Neuronal stem cell (in vitro differentiated cells): ENCODE data around the gene TMEM132C.

Experiments
- DNase-seq: peaks from one replicate; pipeline ENCODE4 v3.0.0-alpha.2; 2013; ENCODE audit warnings: low spot score
- H2AFZ ChIP-seq: one replicate; pipeline ENCODE4 v1.6.1; 2013; ENCODE audit warnings: mild to moderate bottlenecking, low read length, inconsistent platforms
- H2AK5ac ChIP-seq: 2 replicates; pipeline ENCODE4 v1.6.1; 2013; ENCODE audit warnings: low read depth, mild to moderate bottlenecking, inconsistent platforms, low read length, moderate library complexity, mixed read lengths
- H2BK120ac ChIP-seq: 2 replicates; pipeline ENCODE4 v1.6.1; 2013; ENCODE audit warnings: low read depth, mild to moderate bottlenecking, inconsistent platforms, low read length, moderate library complexity, mixed read lengths
- H2BK12ac ChIP-seq: one replicate; pipeline ENCODE4 v1.6.1; 2013; ENCODE audit warnings: low read length, inconsistent platforms
- H2BK15ac ChIP-seq: 2 replicates; pipeline ENCODE4 v1.6.1; 2013; ENCODE audit warnings: mild to moderate bottlenecking, low read length, inconsistent platforms, mixed read lengths
- H2BK5ac ChIP-seq: one replicate; pipeline ENCODE4 v1.6.1; 2013; ENCODE audit warnings: inconsistent platforms, mild to moderate bottlenecking, low read length, moderate library complexity
- H3K14ac ChIP-seq: one replicate; pipeline ENCODE4 v1.6.1; 2013; ENCODE audit warnings: low read length, inconsistent platforms
- H3K18ac ChIP-seq: 2 replicates; pipeline ENCODE4 v1.6.1; 2013; ENCODE audit warnings: low read length, inconsistent platforms
- H3K23ac ChIP-seq: 2 replicates; pipeline ENCODE4 v1.6.1; 2013; ENCODE audit warnings: low read depth, mild to moderate bottlenecking, mixed read lengths, low read length, inconsistent platforms; ENCODE audit not compliant: poor library complexity
- H3K27ac ChIP-seq: replicated peaks from 3 replicates; pipeline ENCODE4 v1.5.1; 2013; ENCODE audit warnings: low read length, inconsistent platforms
- H3K27me3 ChIP-seq, 3 experiments: 2 replicates each; pipeline ENCODE4 v1.6.1; 2013; ENCODE audit warnings: low read length in 3 of 3, mild to moderate bottlenecking in 2 of 3, inconsistent platforms in 1 of 3, low read depth in 1 of 3, mixed read lengths in 1 of 3, moderate library complexity in 1 of 3; ENCODE audit not compliant: control insufficient read depth in 3 of 3, insufficient read depth in 3 of 3
- H3K36me3 ChIP-seq, 2 donors: replicated peaks in 1 of 2; 2 replicates each; pipeline ENCODE4 v1.6.1; 2013; ENCODE audit warnings: low read length in 2 of 2; ENCODE audit not compliant: control insufficient read depth in 2 of 2, insufficient read depth in 2 of 2
- H3K4ac ChIP-seq: 2 replicates; pipeline ENCODE4 v1.6.1; 2013; ENCODE audit warnings: inconsistent platforms, mild to moderate bottlenecking, low read length, moderate library complexity
- H3K4me1 ChIP-seq, 2 donors: 1 replicate in 1 of 2; 2 replicates in 1 of 2; pipeline ENCODE4 v1.6.1; 2013; ENCODE audit warnings: low read length in 2 of 2, low read depth in 1 of 2; ENCODE audit not compliant: control insufficient read depth in 2 of 2, insufficient read depth in 1 of 2
- H3K4me2 ChIP-seq: one replicate; pipeline ENCODE4 v1.6.1; 2013; ENCODE audit warnings: mild to moderate bottlenecking, low read length, inconsistent platforms; ENCODE audit not compliant: insufficient read depth, poor library complexity, severe bottlenecking
- H3K4me3 ChIP-seq, 2 donors: 2 replicates each; pipeline ENCODE4 v1.5.1; 2013; ENCODE audit warnings: low read length in 2 of 2, mild to moderate bottlenecking in 2 of 2, inconsistent platforms in 1 of 2, moderate library complexity in 1 of 2
- H3K79me1 ChIP-seq: one replicate; pipeline ENCODE4 v1.6.1; 2013; ENCODE audit warnings: low read depth, mild to moderate bottlenecking, inconsistent platforms, low read length, moderate library complexity
- H3K9ac ChIP-seq: one replicate; pipeline ENCODE4 v1.6.1; 2013; ENCODE audit warnings: mild to moderate bottlenecking, low read depth, low read length, inconsistent platforms; ENCODE audit not compliant: poor library complexity
- H3K9me3 ChIP-seq, 2 donors: replicated peaks in 1 of 2; 2 replicates each; pipeline versions ENCODE3 to v1.6.1; 2013; ENCODE audit warnings: low read length in 2 of 2, mild to moderate bottlenecking in 2 of 2, inconsistent platforms in 1 of 2, low read depth in 1 of 2, mixed read lengths in 1 of 2, moderate library complexity in 1 of 2; ENCODE audit not compliant: control insufficient read depth in 2 of 2, insufficient read depth in 1 of 2
- H4K8ac ChIP-seq: one replicate; pipeline ENCODE4 v1.6.1; 2013; ENCODE audit warnings: low read depth, mild to moderate bottlenecking, inconsistent platforms, low read length, moderate library complexity
- H4K91ac ChIP-seq: one replicate; pipeline ENCODE4 v1.6.1; 2013; ENCODE audit warnings: low read length, low read depth, mild to moderate bottlenecking, inconsistent platforms; ENCODE audit not compliant: poor library complexity
- WGBS, 2 donors: extraction: QIAGEN DNeasy Blood & Tissue Kit; methylation state at CpG; one replicate each; pipeline ENCODE4 v1.1.7; 2013; ENCODE audit warnings: missing lambda C conversion rate in 2 of 2, mixed read lengths in 1 of 2; ENCODE audit not compliant: insufficient read length in 2 of 2, insufficient replicate concordance in 1 of 2; ENCODE audit errors: extremely low coverage in 2 of 2; 5-methylcytosine and 5-hydroxymethylcytosine counted together

TMEM132C gene

GRCh38 chr12:128365032-128365431 is 98.1 kb downstream of the TMEM132C start:
- no peak overlapping the region for H3K4me2 ChIP-seq
- H2BK120ac ChIP-seq = no peak overlapping the region
- no peak overlapping the region for H3K9ac ChIP-seq
- no peak overlapping the region for H3K23ac ChIP-seq
- H3K79me1 ChIP-seq = no peaks in the 10 kb centered on the region
- H3K4me3 ChIP-seq = peak overlapping the region in 1 of 2 donors; percentile 48
- H3K14ac ChIP-seq = no peak overlapping the region
- H2BK5ac ChIP-seq = no peak overlapping the region
- H4K8ac ChIP-seq = no peak overlapping the region
- H3K27ac ChIP-seq = no peak overlapping the region
- no peak overlapping the region for H2AK5ac ChIP-seq
- H3K4ac ChIP-seq = no peak overlapping the region
- no peak overlapping the region for H2BK12ac ChIP-seq
- H2AFZ ChIP-seq = peak overlapping the region; percentile 40
- H3K4me1 ChIP-seq = peaks cover 8 to 22% of the 10 kb centered on the region in 2 donors
- no CpG with 5 or more reads among the region's 6 CpGs for WGBS, 2 donors
- peaks cover 0 to under 1% of the 10 kb centered on the region in 2 donors for H3K9me3 ChIP-seq
- H3K36me3 ChIP-seq = peaks cover 0 to 2% of the 10 kb centered on the region in 2 donors
- H2BK15ac ChIP-seq = no peak overlapping the region
- no peak for DNase-seq
- peaks cover 0 to 4% (median 0%) of the 10 kb centered on the region in 3 experiments for H3K27me3 ChIP-seq
- no peak overlapping the region for H3K18ac ChIP-seq
- no peak overlapping the region for H4K91ac ChIP-seq

- Histone ChIP-seq H3K27ac (no peak overlapping the region), H2BK5ac (no peak overlapping the region), H3K36me3 (peaks cover 0 to 2% of the 10 kb centered on the region in 2 donors), H3K4me3 (peak overlapping the region; percentile 0 to 48), H2BK15ac (no peak overlapping the region), H3K18ac (peak overlapping the region; percentile 86), H3K14ac (no peak overlapping the region), H4K91ac (no peak overlapping the region), H3K79me1 (no peaks in the 10 kb centered on the region), H3K9ac (peak overlapping the region; percentile 53), H2BK12ac (no peak overlapping the region), H2BK120ac (no peak overlapping the region), H3K23ac (peak overlapping the region; percentile 13), H2AK5ac (no peak overlapping the region), H3K4me2 (peak overlapping the region; percentile 67), H4K8ac (no peak overlapping the region), H3K27me3 (peaks cover 0 to 4% (median 0%) of the 10 kb centered on the region in 3 experiments), H3K4ac (no peak overlapping the region), H3K9me3 (no peaks in the 10 kb centered on the region), H3K4me1 (peaks cover 8 to 22% of the 10 kb centered on the region in 2 donors), H2AFZ (peak overlapping the region; percentile 82)
- peak; percentile 27 for DNase-seq
- no CpG with 5 or more reads among the region's 26 CpGs for WGBS, 2 donors
Observed at GRCh38 chr12:128365651-128366231, 98.8 kb downstream of the TMEM132C start.

- Histone ChIP-seq H3K4me1 (peaks cover 8 to 22% of the 10 kb centered on the region in 2 donors), H2AFZ (no peak overlapping the region), H4K91ac (no peak overlapping the region), H3K9me3 (no peaks in the 10 kb centered on the region), H4K8ac (no peak overlapping the region), H2BK15ac (no peak overlapping the region), H3K14ac (no peak overlapping the region), H3K4me3 (no peak overlapping the region), H3K27ac (no peak overlapping the region), H3K4me2 (no peak overlapping the region), H3K36me3 (peaks cover 0 to 2% of the 10 kb centered on the region in 2 donors), H3K23ac (no peak overlapping the region), H2BK5ac (no peak overlapping the region), H3K27me3 (peaks cover 0 to 4% (median 0%) of the 10 kb centered on the region in 3 experiments), H3K4ac (no peak overlapping the region), H3K79me1 (no peaks in the 10 kb centered on the region), H3K9ac (no peak overlapping the region), H2AK5ac (no peak overlapping the region), H2BK120ac (no peak overlapping the region), H2BK12ac (no peak overlapping the region), H3K18ac (no peak overlapping the region)
- DNase-seq = no peak
- WGBS, 2 donors = no CpG with 5 or more reads among the region's 7 CpGs
Observed at GRCh38 chr12:128367961-128368360, 101.0 kb downstream of the TMEM132C start.

- no peak overlapping the region for H2BK5ac ChIP-seq
- H3K9me3 ChIP-seq = peaks cover 11 to 20% of the 10 kb centered on the region in 2 donors
- peak; percentile 27 for DNase-seq
- no peak overlapping the region for H3K27ac ChIP-seq
- WGBS, 2 donors = no CpG with 5 or more reads among the region's 12 CpGs
- no peak overlapping the region for H3K14ac ChIP-seq
- H4K91ac ChIP-seq = no peak overlapping the region
- H4K8ac ChIP-seq = no peak overlapping the region
- no peak overlapping the region for H3K9ac ChIP-seq
- no peak overlapping the region for H2BK12ac ChIP-seq
- no peak overlapping the region for H2BK15ac ChIP-seq
- H2AK5ac ChIP-seq = no peak overlapping the region
- H3K18ac ChIP-seq = no peak overlapping the region
- no peak overlapping the region for H2BK120ac ChIP-seq
- H3K79me1 ChIP-seq = no peaks in the 10 kb centered on the region
- no peak overlapping the region for H3K4ac ChIP-seq
- H3K4me3 ChIP-seq = no peak overlapping the region
- H3K23ac ChIP-seq = no peak overlapping the region
- H3K27me3 ChIP-seq = peaks cover 0 to 55% (median 3%) of the 10 kb centered on the region in 3 experiments
- peak overlapping the region; percentile 17 for H2AFZ ChIP-seq
- H3K36me3 ChIP-seq = peaks cover 0 to 12% of the 10 kb centered on the region in 2 donors
- no peak overlapping the region for H3K4me2 ChIP-seq
- H3K4me1 ChIP-seq = peaks cover 11 to 13% of the 10 kb centered on the region in 2 donors
Observed at GRCh38 chr12:128381541-128381940, 114.6 kb downstream of the TMEM132C start.
